HAP-1 (cell line): ENCODE results near the gene STMP1.

Experiments used
- DNase-seq, 2 experiments: peaks; one replicate each; pipeline ENCODE4 v3.0.0-alpha.2; 2016 to 2020; ENCODE audit warnings: low spot score in 2 of 2
- H3K27me3 ChIP-seq: fragments of 250-450 bp; sonication (Bioruptor Pico); 2 replicates; pipeline ENCODE4 v1.5.1; 2020; ENCODE audit warnings: low read depth, mild to moderate bottlenecking, moderate library complexity
- H3K36me3 ChIP-seq: fragments of 250-450 bp; sonication (Bioruptor Pico); replicated peaks from 2 replicates; pipeline ENCODE4 v1.5.1; 2020; ENCODE audit warnings: mild to moderate bottlenecking
- H3K4me1 ChIP-seq: fragments of 250-450 bp; sonication (Bioruptor Pico); 2 replicates; pipeline ENCODE4 v1.5.1; 2020; ENCODE audit warnings: mild to moderate bottlenecking
- H3K4me3 ChIP-seq: fragments of 250-450 bp; sonication (Bioruptor Pico); 2 replicates; pipeline ENCODE4 v1.5.1; 2020; ENCODE audit warnings: mild to moderate bottlenecking, moderate library complexity
- H3K9me3 ChIP-seq: fragments of 250-450 bp; sonication (Bioruptor Pico); 2 replicates; pipeline ENCODE4 v1.5.1; 2020; ENCODE audit warnings: mild to moderate bottlenecking, moderate library complexity
- in situ Hi-C: fragments of 300-500 bp; cut with MboI; formaldehyde crosslinking; loops from 3 replicates; pipeline ENCODE4 v1.14.3; 2020; ENCODE audit warnings: low sequenced_read_pairs, inconsistent platforms, mixed read lengths

Gene STMP1

DNA sequence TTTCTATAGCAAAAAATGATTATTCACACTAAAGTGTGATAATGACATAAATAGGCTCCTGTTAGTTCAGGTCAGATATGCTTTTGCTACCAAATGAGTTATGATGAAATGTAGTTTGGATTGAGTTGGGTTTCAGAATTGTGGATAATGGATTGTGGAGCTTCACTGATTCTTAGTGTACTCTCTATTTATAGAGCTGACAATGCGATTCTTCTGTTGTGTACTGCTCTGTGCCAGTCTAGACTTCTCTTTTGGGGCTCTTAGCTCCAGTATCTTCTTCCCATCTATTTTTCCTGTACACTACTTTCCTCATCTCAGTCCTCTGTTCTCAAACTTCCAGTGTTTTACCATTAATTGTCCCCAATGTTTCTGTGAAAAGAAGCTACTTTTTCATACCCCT lies 7.5 kb downstream of the STMP1 start:
- Histone ChIP-seq H3K27me3 (no peaks in the 10 kb centered on the region; the same call in 1 of the 2 replicates), H3K9me3 (no peaks in the 10 kb centered on the region), H3K4me3 (no peak overlapping the region), H3K4me1 (no peaks in the 10 kb centered on the region; the same call in 1 of the 2 replicates), H3K36me3 (peaks cover 9% of the 10 kb centered on the region; the same call in 1 of the 2 replicates)
- in situ Hi-C loops: loop anchor here (25.0 kb wide), 1 partner anchor 293 kb away; no protein-coding TSS in a partner anchor
- DNase-seq: no peak

DNA sequence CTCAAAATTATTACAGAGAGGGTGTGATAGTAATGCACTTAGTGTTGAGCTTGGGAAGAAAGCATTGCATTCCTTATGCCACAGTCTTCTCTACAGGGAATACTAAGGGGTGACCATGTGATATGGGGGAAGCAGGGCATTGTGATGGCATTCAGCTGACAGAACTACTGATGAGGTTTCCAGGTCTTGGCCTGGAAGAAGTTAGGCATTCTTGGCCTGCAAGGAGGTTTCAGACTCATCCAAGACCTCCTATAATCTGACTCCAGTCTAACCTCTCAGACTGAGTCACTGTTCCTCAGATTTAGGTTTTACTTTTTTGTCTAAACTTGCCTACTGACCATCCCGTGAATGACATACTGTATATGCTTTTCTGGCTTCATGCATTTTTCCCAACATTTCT lies 7.9 kb downstream of the STMP1 start:
- Histone ChIP-seq H3K4me3 (no peak overlapping the region), H3K4me1 (no peaks in the 10 kb centered on the region; the same call in 1 of the 2 replicates), H3K9me3 (no peaks in the 10 kb centered on the region), H3K27me3 (no peaks in the 10 kb centered on the region; the same call in 1 of the 2 replicates), H3K36me3 (peaks cover 10% of the 10 kb centered on the region; the same call in 1 of the 2 replicates)
- DNase-seq: no peak
- in situ Hi-C loops: loop anchor here (25.0 kb wide), 1 partner anchor 292 kb away; no protein-coding TSS in a partner anchor

DNA sequence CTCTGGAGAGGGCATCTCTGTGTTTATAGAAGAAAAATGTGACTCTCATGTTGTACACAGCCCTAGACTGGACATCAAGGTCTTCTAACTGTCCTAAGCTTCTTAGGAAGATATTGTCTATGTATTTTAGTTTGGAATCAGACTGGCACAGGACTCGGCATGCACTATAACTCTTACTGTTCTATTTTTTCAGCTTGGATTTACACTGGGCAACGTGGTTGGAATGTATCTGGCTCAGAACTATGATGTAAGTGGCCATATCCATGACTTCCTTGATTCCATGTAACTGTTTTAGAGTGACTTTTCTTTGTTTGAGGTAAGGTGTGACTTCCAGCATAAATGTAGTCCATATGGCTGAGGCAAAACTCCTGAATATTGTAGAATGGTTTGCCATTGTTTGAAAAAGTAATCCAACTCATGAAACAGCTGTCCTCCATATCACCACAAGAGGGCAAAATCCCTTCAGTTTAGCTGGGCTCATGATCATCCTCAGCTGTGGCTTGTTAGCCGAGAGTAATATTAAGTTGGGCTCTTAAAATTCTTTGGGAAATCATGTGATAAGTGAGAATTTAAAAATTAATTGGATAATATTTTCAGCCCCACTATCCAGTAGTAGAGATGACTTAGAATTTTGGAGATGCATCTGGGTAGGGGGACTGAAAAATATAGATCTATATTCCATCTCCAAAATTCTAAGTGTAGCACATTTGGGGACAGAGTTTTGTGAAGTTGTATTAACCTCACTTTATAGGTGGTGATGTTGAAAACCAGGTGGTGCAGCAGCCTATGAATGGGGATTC lies 10.4 kb downstream of the STMP1 start:
- peaks cover 13% of the 10 kb centered on the region; the same call in 1 of the 2 replicates for H3K36me3 ChIP-seq
- H3K9me3 ChIP-seq: no peaks in the 10 kb centered on the region
- in situ Hi-C loops: loop anchor here (25.0 kb wide), 1 partner anchor 290 kb away; no protein-coding TSS in a partner anchor
- peak; percentile 47 to 53 for DNase-seq
- H3K4me1 ChIP-seq: no peaks in the 10 kb centered on the region; the same call in 1 of the 2 replicates
- no peaks in the 10 kb centered on the region; the same call in 1 of the 2 replicates for H3K27me3 ChIP-seq
- H3K4me3 ChIP-seq: no peak overlapping the region

DNA sequence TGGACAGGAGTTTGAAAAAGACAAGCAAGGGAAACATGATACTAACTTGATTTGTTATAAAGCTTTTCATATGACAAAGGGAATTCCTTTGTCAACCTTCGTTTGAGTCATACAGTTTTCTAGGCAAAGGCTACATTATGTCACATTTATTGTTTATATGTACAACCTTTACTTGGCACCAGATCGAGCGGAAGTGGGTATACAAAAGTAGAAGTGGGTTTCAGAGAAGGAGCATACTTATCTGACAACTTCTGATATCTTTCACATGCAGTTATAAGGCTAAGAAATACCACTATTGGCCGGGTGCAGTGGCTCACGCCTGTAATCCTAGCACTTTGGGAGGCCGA lies 11.0 kb downstream of the STMP1 start:
- Histone ChIP-seq H3K36me3 (peaks cover 13% of the 10 kb centered on the region; the same call in 1 of the 2 replicates), H3K9me3 (no peaks in the 10 kb centered on the region), H3K4me3 (no peak overlapping the region), H3K27me3 (no peaks in the 10 kb centered on the region; the same call in 1 of the 2 replicates), H3K4me1 (no peaks in the 10 kb centered on the region; the same call in 1 of the 2 replicates)
- DNase-seq: no peak
- in situ Hi-C loops: loop anchor here (25.0 kb wide), 1 partner anchor 289 kb away; no protein-coding TSS in a partner anchor

DNA sequence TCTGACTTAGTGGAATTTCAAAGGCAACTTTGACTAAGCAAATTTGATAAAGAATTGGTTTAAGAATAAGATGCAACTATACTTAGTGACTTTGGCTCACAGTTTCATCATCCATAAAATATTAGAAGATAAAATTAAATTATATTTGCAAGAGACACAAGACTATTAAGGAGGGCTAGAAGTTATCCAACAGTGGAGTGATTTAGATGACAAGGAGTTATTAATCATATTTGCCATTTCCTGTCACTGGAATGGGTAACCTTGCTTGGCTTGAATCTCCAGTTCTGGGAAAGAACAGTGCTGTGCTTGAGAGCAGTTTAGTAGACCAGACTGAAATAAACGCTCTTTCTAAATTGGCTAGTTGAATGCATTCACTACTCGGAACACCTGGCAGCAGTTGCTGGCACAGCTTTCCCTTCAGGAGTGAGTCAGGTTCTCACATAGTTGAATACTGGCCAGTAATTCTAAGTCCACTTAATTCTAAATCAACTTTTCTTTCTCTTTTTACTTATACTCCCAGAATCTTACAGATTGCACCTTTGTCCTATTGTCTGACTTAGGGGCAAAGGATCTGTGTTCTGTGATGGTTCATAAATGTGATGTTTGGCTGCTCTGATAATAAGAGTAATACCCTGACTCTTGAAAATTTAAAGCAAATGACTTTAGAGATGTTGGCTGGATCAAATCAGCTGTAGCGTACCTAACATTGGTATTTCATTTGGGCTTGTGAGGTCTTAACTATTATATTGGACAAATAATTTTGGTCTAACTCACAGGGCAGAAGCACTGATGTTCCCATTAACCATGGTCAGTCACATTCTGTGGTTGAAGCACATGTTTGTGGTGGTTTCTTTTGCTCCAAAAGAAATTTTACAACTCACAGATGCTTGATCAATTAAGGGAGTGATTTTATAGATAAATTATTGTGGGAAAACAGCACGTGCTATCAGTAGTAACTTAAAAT lies 16.6 kb downstream of the STMP1 start:
- Histone ChIP-seq H3K27me3 (no peaks in the 10 kb centered on the region), H3K4me1 (no peaks in the 10 kb centered on the region), H3K4me3 (no peak overlapping the region), H3K36me3 (peaks cover 13% of the 10 kb centered on the region), H3K9me3 (no peaks in the 10 kb centered on the region)
- in situ Hi-C loops: no loop called here
- DNase-seq: no peak

DNA sequence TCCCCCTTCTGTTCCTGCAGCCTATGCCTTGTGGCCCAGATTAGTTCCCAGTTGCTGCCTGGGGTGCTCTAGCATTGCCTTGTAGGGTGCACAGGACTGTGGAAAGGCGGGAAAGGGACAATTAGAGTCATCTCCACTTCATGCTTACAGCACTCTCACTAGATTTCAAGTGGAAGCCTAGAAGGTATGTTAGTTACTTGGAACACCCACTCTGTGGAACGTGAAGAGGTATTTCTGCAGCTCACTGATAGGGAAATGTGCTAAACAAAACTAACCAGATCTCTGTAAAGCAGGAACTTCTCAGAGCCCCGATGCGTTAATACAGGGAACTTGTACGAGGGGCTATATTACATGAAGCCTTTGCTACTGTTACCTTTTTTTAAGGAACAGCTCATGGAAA lies 19.4 kb downstream of the STMP1 start:
- no peaks in the 10 kb centered on the region for H3K9me3 ChIP-seq
- no peak overlapping the region for H3K4me3 ChIP-seq

DNA sequence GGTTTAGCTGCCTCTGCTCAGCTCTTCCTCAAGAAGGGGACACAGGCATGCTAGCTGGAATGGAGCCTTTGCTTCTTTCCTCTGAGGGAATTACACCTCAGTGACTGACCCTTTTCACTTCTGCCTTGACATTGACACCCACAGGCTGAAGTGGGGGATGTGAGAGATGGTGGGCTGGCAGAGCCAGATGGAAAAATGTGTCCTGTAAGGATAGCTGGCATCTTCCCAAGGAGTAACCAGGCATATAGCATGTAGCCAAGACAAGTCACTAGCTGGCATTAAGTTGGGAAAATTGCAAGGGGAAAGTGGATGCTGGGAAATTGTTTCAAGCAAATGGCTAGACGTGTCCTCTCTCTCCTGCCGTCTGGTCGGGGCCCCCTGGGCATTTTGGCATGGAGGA lies 19.9 kb downstream of the STMP1 start:
- Histone ChIP-seq H3K36me3 (no peaks in the 10 kb centered on the region; the same call in 1 of the 2 replicates), H3K4me1 (no peaks in the 10 kb centered on the region), H3K4me3 (no peak overlapping the region), H3K9me3 (no peaks in the 10 kb centered on the region), H3K27me3 (no peaks in the 10 kb centered on the region)
- in situ Hi-C loops: no loop called here
- no peak for DNase-seq

More for the DNA sequence above, 19.4 kb downstream of the STMP1 start:
- Histone ChIP-seq H3K36me3 (no peaks in the 10 kb centered on the region; the same call in 1 of the 2 replicates), H3K27me3 (no peaks in the 10 kb centered on the region), H3K4me1 (no peaks in the 10 kb centered on the region)
- in situ Hi-C loops: no loop called here
- no peak for DNase-seq

DNA sequence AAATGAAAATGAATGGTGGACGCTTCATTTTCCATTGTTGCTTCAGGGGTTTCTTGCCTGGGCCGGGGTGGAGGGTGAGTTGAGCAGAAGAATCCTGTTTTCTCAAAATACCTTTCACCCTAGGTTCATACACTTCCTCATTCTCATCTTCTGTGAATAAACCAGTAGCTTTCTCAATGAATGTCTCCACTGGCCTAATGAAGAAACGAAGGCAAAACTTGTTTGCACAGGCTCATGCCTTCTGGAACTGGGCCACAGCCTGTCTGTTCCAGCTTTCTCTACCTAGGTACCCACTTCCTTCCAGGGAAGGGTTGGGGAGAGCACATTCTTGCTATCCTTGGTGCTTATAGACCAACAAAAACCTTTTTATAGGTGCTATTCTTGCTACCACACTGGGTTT lies 21.3 kb downstream of the STMP1 start:
- H3K36me3 ChIP-seq: no peaks in the 10 kb centered on the region; the same call in 1 of the 2 replicates
- in situ Hi-C loops: no loop called here
- DNase-seq: no peak
- H3K9me3 ChIP-seq: no peaks in the 10 kb centered on the region
- H3K4me3 ChIP-seq: no peak overlapping the region
- H3K27me3 ChIP-seq: no peaks in the 10 kb centered on the region
- H3K4me1 ChIP-seq: no peaks in the 10 kb centered on the region

DNA sequence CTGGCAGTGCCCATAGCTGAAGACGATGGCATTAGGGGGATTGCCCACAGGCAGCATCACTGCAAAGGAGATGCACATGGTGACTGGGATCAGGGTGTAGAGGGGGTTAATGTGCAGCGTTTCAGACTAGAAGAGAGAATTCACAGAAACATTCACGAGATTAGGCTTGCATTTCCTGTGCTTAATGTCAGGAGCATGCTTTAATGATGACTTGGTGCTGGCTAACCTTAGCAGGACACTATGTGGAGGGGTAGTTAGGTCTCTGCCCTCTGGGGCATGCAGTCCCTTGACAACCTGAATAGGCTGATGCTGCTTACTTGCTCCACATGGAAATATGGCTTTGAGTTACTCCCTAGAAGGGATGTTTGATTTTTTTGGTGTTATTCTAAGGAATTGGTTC lies 21.8 kb downstream of the STMP1 start:
- Histone ChIP-seq H3K36me3 (no peaks in the 10 kb centered on the region; the same call in 1 of the 2 replicates), H3K27me3 (no peaks in the 10 kb centered on the region), H3K4me3 (no peak overlapping the region), H3K9me3 (no peaks in the 10 kb centered on the region), H3K4me1 (no peaks in the 10 kb centered on the region)
- DNase-seq: no peak
- in situ Hi-C loops: no loop called here

DNA sequence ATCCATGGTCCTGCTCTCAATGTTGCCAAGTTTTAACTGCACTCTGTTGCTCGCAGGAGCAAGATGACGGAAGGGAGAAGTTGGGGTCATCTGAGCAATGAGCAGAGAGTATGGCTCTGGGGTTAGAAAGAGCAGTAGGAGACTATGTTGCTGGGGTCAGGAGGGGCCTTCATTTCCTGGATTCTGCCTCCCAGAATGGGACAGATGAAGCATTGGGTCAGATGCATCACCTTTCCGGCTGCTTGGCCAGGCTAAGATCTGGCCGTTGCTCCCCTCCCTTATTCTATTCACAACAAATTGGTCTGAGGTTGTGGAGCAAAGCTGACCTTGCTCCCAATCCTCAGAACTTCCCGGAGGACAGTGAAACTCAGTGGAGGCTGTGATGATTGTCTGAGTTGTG lies 22.4 kb downstream of the STMP1 start:
- Histone ChIP-seq H3K4me3 (no peak overlapping the region), H3K36me3 (no peaks in the 10 kb centered on the region; the same call in 1 of the 2 replicates), H3K9me3 (no peaks in the 10 kb centered on the region), H3K4me1 (no peaks in the 10 kb centered on the region), H3K27me3 (no peaks in the 10 kb centered on the region)
- in situ Hi-C loops: no loop called here
- DNase-seq: no peak

DNA sequence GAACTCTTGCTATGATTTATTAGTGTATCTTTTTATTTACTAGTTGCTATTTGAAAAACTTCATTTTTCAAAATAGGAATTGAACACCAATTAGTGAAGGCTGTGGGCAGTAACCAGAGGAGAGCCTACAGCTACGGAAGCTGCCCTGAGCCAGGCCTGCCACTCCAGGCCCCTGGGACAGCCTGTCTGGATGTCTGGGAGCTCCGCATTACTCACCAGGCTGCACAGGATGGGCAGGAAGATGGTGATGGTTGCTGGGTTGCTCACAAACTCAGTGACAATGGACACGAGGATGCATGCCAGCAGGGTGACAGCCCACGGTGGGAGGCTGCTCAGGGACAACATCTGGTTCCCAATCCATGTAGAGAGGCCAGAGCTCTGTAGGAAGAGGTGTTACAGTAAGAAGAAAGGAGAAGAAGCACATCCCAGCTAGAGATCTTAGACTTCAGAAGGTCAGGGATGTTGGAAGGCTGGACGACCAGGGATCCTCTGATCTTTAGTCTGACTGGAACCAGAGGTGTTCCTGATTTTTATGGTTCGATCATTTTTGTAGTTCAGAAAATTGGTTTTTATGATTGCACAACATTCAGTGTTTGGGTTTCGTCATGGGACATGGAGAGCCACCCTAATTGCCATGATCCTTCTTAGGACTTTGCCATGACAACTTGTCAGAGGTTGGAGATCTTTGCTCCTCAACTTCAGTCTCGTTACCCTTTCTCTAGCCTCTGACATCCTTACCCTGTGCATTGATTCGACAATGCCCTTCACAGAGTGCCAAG lies 23.2 kb downstream of the STMP1 start:
- DNase-seq: no peak
- Histone ChIP-seq H3K4me1 (no peaks in the 10 kb centered on the region), H3K4me3 (no peak overlapping the region), H3K9me3 (no peaks in the 10 kb centered on the region), H3K27me3 (no peaks in the 10 kb centered on the region), H3K36me3 (no peaks in the 10 kb centered on the region; the same call in 1 of the 2 replicates)
- in situ Hi-C loops: no loop called here

DNA sequence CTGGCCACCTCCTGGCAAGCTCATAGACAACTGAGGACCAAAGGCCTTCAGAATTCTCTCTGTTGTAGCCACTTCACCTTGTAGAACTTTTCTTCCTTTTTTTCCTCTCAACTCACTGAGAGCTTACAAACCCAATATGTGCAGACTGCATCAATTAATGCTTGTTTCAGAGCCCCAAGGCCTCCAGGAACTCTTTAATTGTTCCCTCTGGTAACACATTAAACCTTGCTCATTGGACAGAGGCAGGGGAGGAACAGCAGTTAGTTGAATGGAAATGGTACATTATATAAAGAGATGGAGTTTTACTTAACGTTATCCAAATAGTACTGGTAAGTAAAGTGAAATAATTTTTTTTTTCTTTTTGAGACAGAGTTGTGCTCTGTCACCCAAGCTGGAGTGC lies 25.2 kb downstream of the STMP1 start:
- in situ Hi-C loops: no loop called here
- Histone ChIP-seq H3K27me3 (no peaks in the 10 kb centered on the region), H3K4me1 (no peaks in the 10 kb centered on the region), H3K36me3 (no peaks in the 10 kb centered on the region), H3K9me3 (no peaks in the 10 kb centered on the region), H3K4me3 (no peak overlapping the region)
- no peak for DNase-seq

DNA sequence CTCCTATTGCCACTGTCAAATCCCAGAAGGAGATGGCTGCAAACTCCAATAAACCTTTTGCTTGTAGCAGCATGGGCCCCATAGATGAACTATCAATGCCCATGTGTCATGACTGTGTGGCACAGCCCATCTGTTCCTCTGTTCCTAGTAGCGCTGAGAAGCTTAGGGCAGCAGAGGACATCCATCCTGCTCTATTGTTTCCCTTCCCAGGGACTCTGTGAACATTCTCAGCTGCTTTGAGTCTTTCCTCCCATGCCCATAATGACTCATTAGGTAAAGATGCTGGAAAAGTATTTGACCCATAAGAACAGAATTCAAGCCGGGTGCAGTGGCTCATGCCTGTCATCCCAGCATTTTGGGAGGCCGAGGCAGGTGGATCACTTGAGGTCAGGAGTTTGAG lies 28.3 kb downstream of the STMP1 start:
- DNase-seq: no peak
- in situ Hi-C loops: no loop called here
- Histone ChIP-seq H3K4me1 (no peaks in the 10 kb centered on the region), H3K36me3 (no peaks in the 10 kb centered on the region), H3K9me3 (no peaks in the 10 kb centered on the region), H3K27me3 (no peaks in the 10 kb centered on the region), H3K4me3 (no peak overlapping the region)
